H1 (cell line): ENCODE data around the gene DPY19L1. TPM values are rescaled to one million over a fixed set of nuclear protein-coding genes. Genes with fewer than 3 reads are reported as not detected.
"Not testable (repeated sequence)": the region's sequence is repeated elsewhere in the genome, so short reads cannot be mapped to it uniquely, and the experiment has no call there.

ENCODE experiments used
- CTCF ChIA-PET: fragments of 300-600 bp; sonication (Branson Sonifier 250); formaldehyde crosslinking; loops from one replicate; lab custom pipeline; 2021; ENCODE audit not compliant: partially characterized antibody; lab: Charles Lee
- POLR2A ChIA-PET: fragments of 300-600 bp; sonication (Branson Sonifier 250); formaldehyde crosslinking; loops from one replicate; lab custom pipeline; 2021; ENCODE audit warnings: inconsistent platforms; ENCODE audit not compliant: partially characterized antibody; lab: Charles Lee
- DNase-seq, 2 experiments: peaks; one replicate each; pipeline versions ENCODE4 v3.0.0 to v3.0.0-alpha.2; 2010 to 2022; ENCODE audit warnings: low spot score in 2 of 2, low read depth in 1 of 2, mixed read lengths in 1 of 2
- FAIRE-seq: peaks from 2 replicates; lab custom pipeline; 2011; peaks lifted over from hg19 to GRCh38; lab: Jason Lieb, UNC
- H2AFZ ChIP-seq: 2 replicates; pipeline ENCODE4 v1.8.1; 2012; ENCODE audit warnings: low read length, inconsistent platforms
- H2AK5ac ChIP-seq: 2 replicates; pipeline ENCODE4 v1.6.1; 2013; ENCODE audit warnings: low read depth, low read length
- H2BK120ac ChIP-seq: replicated peaks from 2 replicates; pipeline ENCODE3; 2013; ENCODE audit warnings: low read depth, low read length, inconsistent platforms
- H2BK12ac ChIP-seq: 2 replicates; pipeline ENCODE4 v1.6.1; 2013; ENCODE audit warnings: low read depth, low read length
- H2BK15ac ChIP-seq: 2 replicates; pipeline ENCODE4 v1.6.1; 2013; ENCODE audit warnings: low read length
- H2BK20ac ChIP-seq: 2 replicates; pipeline ENCODE4 v1.6.1; 2013; ENCODE audit warnings: low read length
- H2BK5ac ChIP-seq: 2 replicates; pipeline ENCODE4 v1.6.1; 2013; ENCODE audit warnings: low read depth, low read length
- H3K14ac ChIP-seq: 2 replicates; pipeline ENCODE4 v1.6.1; 2013; ENCODE audit warnings: inconsistent platforms; ENCODE audit not compliant: insufficient read length
- H3K18ac ChIP-seq: 2 replicates; pipeline ENCODE4 v1.6.1; 2013; ENCODE audit warnings: low read length; ENCODE audit errors: extremely low read depth
- H3K23ac ChIP-seq: 2 replicates; pipeline ENCODE4 v1.6.1; 2013; ENCODE audit warnings: inconsistent platforms; ENCODE audit not compliant: insufficient read length
- H3K23me2 ChIP-seq: 2 replicates; pipeline ENCODE4 v1.6.1; 2013; ENCODE audit warnings: low read depth, low read length
- H3K27ac ChIP-seq: 2 replicates; pipeline ENCODE4 v1.6.1; 2011; ENCODE audit warnings: low read depth, low read length, inconsistent platforms
- H3K27me3 ChIP-seq, 4 experiments: replicated peaks in 1 of 4; 1 replicate in 1 of 4; 2 replicates in 3 of 4; pipeline versions ENCODE4 v1.6.1 to v1.8.1; 2011 to 2013; ENCODE audit warnings: low read length in 3 of 4, mild to moderate bottlenecking in 3 of 4, inconsistent platforms in 2 of 4, mixed read lengths in 2 of 4, moderate library complexity in 1 of 4; ENCODE audit not compliant: control insufficient read depth in 3 of 4, insufficient read depth in 3 of 4; ENCODE audit errors: extremely low read depth in 1 of 4
- H3K36me3 ChIP-seq, 4 experiments: 2 replicates each; pipeline versions ENCODE4 v1.6.1 to v1.8.1; 2011 to 2013; ENCODE audit warnings: mild to moderate bottlenecking in 4 of 4, low read length in 3 of 4, moderate library complexity in 2 of 4, control low read depth in 1 of 4, inconsistent platforms in 1 of 4; ENCODE audit not compliant: insufficient read depth in 4 of 4, control insufficient read depth in 2 of 4
- H3K4ac ChIP-seq: replicated peaks from 2 replicates; pipeline ENCODE3; 2013; ENCODE audit warnings: low read length, low read depth, mixed read lengths, inconsistent platforms; ENCODE audit not compliant: insufficient read length
- H3K4me1 ChIP-seq, 4 experiments: replicated peaks in 1 of 4; 1 replicate in 1 of 4; 2 replicates in 3 of 4; pipeline versions ENCODE4 v1.6.1 to v1.8.1; 2011 to 2013; ENCODE audit warnings: low read length in 3 of 4, inconsistent platforms in 2 of 4, mixed read lengths in 1 of 4; ENCODE audit not compliant: insufficient read depth in 4 of 4, control insufficient read depth in 3 of 4
- H3K4me2 ChIP-seq, 2 experiments: 2 replicates each; pipeline versions ENCODE4 v1.6.1 to v1.8.1; 2011 to 2013; ENCODE audit warnings: low read depth in 2 of 2, low read length in 2 of 2, control low read depth in 1 of 2, inconsistent platforms in 1 of 2, mild to moderate bottlenecking in 1 of 2; ENCODE audit not compliant: insufficient read depth in 1 of 2
- H3K4me3 ChIP-seq, 4 experiments: fragments of 200-600, 300-600 bp in 1 of 4; sonication (generic), shearing (Covaris generic), sonication (Bioruptor Twin) in 1 of 4; 2 replicates each; pipeline versions ENCODE4 v1.5.1 to v1.8.1; 2011 to 2016; ENCODE audit warnings: low read length in 4 of 4, low read depth in 3 of 4, control low read depth in 2 of 4, inconsistent platforms in 2 of 4, mild to moderate bottlenecking in 2 of 4, mixed read lengths in 1 of 4, moderate library complexity in 1 of 4; ENCODE audit not compliant: insufficient read depth in 2 of 4; ENCODE audit errors: extremely low read depth in 1 of 4
- H3K56ac ChIP-seq: replicated peaks from 2 replicates; pipeline ENCODE3; 2013; ENCODE audit warnings: low read depth, mild to moderate bottlenecking, mixed read lengths, low read length, inconsistent platforms; ENCODE audit not compliant: insufficient read length
- H3K79me1 ChIP-seq: 2 replicates; pipeline ENCODE4 v1.6.1; 2013; ENCODE audit warnings: low read depth, low read length, control low read depth
- H3K79me2 ChIP-seq, 2 experiments: 2 replicates each; pipeline versions ENCODE4 v1.6.1 to v1.8.1; 2012 to 2013; ENCODE audit warnings: low read length in 2 of 2, mild to moderate bottlenecking in 2 of 2, inconsistent platforms in 1 of 2; ENCODE audit not compliant: insufficient read depth in 2 of 2, control insufficient read depth in 1 of 2
- H3K9ac ChIP-seq, 4 experiments: replicated peaks in 1 of 4; 1 replicate in 1 of 4; 2 replicates in 3 of 4; pipeline versions ENCODE4 v1.6.1 to v1.8.1; 2011 to 2013; ENCODE audit warnings: low read depth in 3 of 4, low read length in 3 of 4, control low read depth in 2 of 4, mild to moderate bottlenecking in 2 of 4, moderate library complexity in 2 of 4, inconsistent platforms in 1 of 4; ENCODE audit errors: extremely low read depth in 1 of 4
- H3K9me3 ChIP-seq, 2 experiments: 2 replicates each; pipeline versions ENCODE4 v1.6.1 to v1.8.1; 2012 to 2013; ENCODE audit warnings: mild to moderate bottlenecking in 2 of 2, moderate library complexity in 2 of 2, control low read depth in 1 of 2, inconsistent platforms in 1 of 2, low read depth in 1 of 2, low read length in 1 of 2, mixed read lengths in 1 of 2; ENCODE audit not compliant: insufficient read depth in 2 of 2
- H4K20me1 ChIP-seq, 2 experiments: replicated peaks in 1 of 2; 2 replicates each; pipeline versions ENCODE3 to v1.8.1; 2011 to 2013; ENCODE audit warnings: inconsistent platforms in 2 of 2, low read length in 2 of 2, mild to moderate bottlenecking in 1 of 2; ENCODE audit not compliant: insufficient read depth in 2 of 2, control insufficient read depth in 1 of 2
- H4K5ac ChIP-seq: 2 replicates; pipeline ENCODE4 v1.6.1; 2013; ENCODE audit warnings: low read length, low read depth, mixed read lengths, inconsistent platforms; ENCODE audit not compliant: insufficient read length
- H4K8ac ChIP-seq: 2 replicates; pipeline ENCODE4 v1.8.0; 2013; ENCODE audit warnings: mild to moderate bottlenecking, moderate library complexity, low read length, inconsistent platforms; ENCODE audit not compliant: insufficient read depth; ENCODE audit errors: extremely low read depth
- H4K91ac ChIP-seq: replicated peaks from 2 replicates; pipeline ENCODE3; 2013; ENCODE audit warnings: low read length, mixed read lengths, inconsistent platforms; ENCODE audit not compliant: insufficient read length
- WGBS, 2 experiments: shearing (Covaris generic) in 1 of 2; methylation state at CpG; one replicate each; pipeline versions ENCODE4 v1.1.6 to v1.1.7; 2013 to 2015; ENCODE audit warnings: low lambda C conversion rate in 2 of 2, mixed read lengths in 2 of 2, inconsistent platforms in 1 of 2, low coverage in 1 of 2, missing lambda C conversion rate in 1 of 2; ENCODE audit not compliant: insufficient replicate concordance in 2 of 2, insufficient coverage in 1 of 2, insufficient read length in 1 of 2; ENCODE audit errors: extremely low coverage in 1 of 2, missing lambda C conversion rate in 1 of 2; 5-methylcytosine and 5-hydroxymethylcytosine counted together
- polyA plus RNA-seq, 7 experiments: library from polyadenylated mRNA; depleted of rRNA in 3 of 7; stranded (reverse) in 5 of 7; unstranded in 2 of 7; fragments of >200 nt in 5 of 7; fragments of 200-250 nt in 2 of 7; gene quantifications; 1 replicate in 5 of 7; 2 replicates in 1 of 7; 4 replicates in 1 of 7; pipeline versions ENCODE4 v1.2.1 to v1.2.3, GENCODE V29; 2011 to 2013; ENCODE audit warnings: missing spikeins in 2 of 7, mixed read lengths in 2 of 7
- total RNA-seq: library from RNA; stranded (reverse); fragmentation: NEBNext Ultra II Directional; extraction: Animal tissue kit (Norgen Biotek cat#: 25700); gene quantifications from 2 replicates; pipeline ENCODE4 v1.2.1, GENCODE V29; 2021

DPY19L1 gene
- total and polyA plus RNA-seq, 2 of the 8 experiments (the other 6 are each of a cell fraction or from before 2014, with no cell fraction given), result 14.1 to 23.3 TPM

DNA sequence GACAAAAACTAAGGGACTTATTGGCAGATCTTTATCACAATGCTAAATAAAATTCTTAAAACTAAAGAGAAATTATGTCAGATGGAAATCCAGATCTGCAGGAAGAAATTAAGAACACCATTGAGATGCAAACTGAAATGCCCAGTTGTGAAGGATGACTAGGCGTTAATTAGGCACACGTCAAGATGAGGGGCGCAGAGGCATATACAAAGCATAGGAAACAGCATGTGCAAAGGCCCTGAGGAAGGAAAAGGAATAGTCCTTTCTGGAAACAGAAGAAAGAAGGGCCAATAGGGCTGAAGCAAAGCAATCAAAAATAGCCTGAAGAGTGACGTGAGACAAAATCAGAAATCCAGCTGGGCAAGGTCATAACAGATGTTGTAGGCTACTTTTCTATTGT is 53.1 kb downstream of the DPY19L1 start:
- 94% methylated on average over 4 of the region's 4 CpGs; no CpG with 5 or more reads in 1 of the 2 experiments for WGBS, 2 experiments
- H2BK5ac ChIP-seq, H3K36me3 ChIP-seq, H4K8ac ChIP-seq, H2AFZ ChIP-seq, FAIRE-seq, H3K79me1 ChIP-seq, H3K79me2 ChIP-seq, POLR2A ChIA-PET, H3K18ac ChIP-seq, H2BK15ac ChIP-seq, H3K23me2 ChIP-seq, H4K91ac ChIP-seq, H3K14ac ChIP-seq, H3K56ac ChIP-seq, H2BK12ac ChIP-seq, H2AK5ac ChIP-seq, H3K4me2 ChIP-seq, H3K4me3 ChIP-seq, H4K5ac ChIP-seq, H3K9ac ChIP-seq, H3K4me1 ChIP-seq, DNase-seq, H3K27ac ChIP-seq, H2BK20ac ChIP-seq, H3K23ac ChIP-seq, H4K20me1 ChIP-seq, H3K27me3 ChIP-seq, H3K9me3 ChIP-seq, H3K4ac ChIP-seq, H2BK120ac ChIP-seq: not testable (repeated sequence)
- CTCF ChIA-PET, result interaction anchor here (0.7 kb wide), 1 partner anchor 452 kb away, joined by 3 read pairs; no protein-coding TSS in a partner anchor
